ENCODE measurements around the gene SLC25A13.

DNA sequence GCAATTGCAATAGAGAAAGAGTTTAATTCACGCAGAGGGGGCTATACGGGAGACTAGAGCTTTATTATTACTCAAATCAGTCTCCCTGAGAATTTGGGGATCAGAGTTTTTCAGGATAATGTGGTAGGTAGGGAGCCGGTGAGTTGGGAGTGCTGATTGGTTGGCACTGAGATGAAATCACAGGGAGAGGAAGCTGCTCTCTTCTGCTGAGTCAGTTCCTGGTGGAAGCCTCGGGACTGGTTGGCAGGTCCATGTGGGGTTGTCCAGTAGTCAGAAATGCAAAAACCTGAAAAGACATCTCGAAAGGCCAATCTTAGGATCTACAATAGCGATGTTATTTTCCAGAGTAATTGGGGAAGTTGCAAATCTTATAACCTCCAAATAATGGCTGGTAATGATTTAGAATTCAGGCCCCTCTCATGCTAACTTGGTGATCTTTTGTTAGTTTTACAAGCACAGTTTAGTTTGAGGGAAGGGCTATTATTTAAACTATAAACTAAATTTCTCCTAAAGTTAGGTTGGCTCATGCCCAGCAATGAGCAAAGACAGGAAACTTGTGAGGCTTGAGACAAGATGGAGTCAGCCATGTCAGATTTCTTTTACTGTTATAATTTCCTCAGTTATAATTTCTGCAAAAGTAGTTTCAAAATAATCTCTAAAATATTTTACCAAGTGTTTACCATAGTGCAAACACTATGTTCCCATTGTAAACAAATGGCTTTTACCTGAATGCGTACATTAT is 39.4 kb upstream of the SLC25A13 start:
- TF ChIP-seq, protein P1, sequence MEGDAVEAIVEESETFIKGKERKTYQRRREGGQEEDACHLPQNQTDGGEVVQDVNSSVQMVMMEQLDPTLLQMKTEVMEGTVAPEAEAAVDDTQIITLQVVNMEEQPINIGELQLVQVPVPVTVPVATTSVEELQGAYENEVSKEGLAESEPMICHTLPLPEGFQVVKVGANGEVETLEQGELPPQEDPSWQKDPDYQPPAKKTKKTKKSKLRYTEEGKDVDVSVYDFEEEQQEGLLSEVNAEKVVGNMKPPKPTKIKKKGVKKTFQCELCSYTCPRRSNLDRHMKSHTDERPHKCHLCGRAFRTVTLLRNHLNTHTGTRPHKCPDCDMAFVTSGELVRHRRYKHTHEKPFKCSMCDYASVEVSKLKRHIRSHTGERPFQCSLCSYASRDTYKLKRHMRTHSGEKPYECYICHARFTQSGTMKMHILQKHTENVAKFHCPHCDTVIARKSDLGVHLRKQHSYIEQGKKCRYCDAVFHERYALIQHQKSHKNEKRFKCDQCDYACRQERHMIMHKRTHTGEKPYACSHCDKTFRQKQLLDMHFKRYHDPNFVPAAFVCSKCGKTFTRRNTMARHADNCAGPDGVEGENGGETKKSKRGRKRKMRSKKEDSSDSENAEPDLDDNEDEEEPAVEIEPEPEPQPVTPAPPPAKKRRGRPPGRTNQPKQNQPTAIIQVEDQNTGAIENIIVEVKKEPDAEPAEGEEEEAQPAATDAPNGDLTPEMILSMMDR (IDR thresholded peaks at IDR 0.05), result no peak
- TF ChIP-seq POLR2A (IDR thresholded peaks at IDR 0.05), result no peak
- TF ChIP-seq EP300 (IDR thresholded peaks at IDR 0.05), result no peak
